Measurements from ENCODE around the gene VGLL4. TPM values are rescaled to one million over a fixed set of nuclear protein-coding genes. Genes with fewer than 3 reads are reported as not detected.
A peak's percentile ranks its signal among the peaks of the same experiment; 100 is the strongest.
"Not testable (repeated sequence)": the region's sequence is repeated elsewhere in the genome, so short reads cannot be mapped to it uniquely, and the experiment has no call there.

VGLL4 gene
- total and polyA plus RNA-seq, 2 experiments from 2014 or later: 30.9 to 46.5 TPM

DNA sequence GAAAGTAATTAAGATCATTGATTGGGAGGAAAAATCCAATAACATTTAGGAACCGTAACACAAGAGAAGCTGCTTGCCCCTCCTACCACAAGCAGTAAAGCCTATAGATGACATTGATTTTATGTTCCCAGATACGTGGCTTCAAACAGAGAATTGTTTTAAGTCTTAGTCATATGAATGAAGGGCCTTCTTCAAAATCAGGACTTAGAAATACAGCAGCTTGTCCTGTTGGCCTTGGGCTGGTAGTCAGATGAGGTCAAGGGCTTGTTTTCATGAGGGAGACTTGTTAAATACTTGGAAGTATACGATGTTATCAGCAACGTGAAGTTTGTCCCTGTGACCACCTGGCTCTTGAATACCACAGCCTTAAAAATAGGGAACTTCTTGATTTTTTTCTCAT lies 114.4 kb downstream of the VGLL4 start:
- H3K27me3 ChIP-seq (replicated peaks; ENCODE audit: insufficient read depth): no peaks in the 10 kb centered on the region
- H3K27ac ChIP-seq: peak overlapping the region; percentile 80
- H3K36me3 ChIP-seq (ENCODE audit: low read depth): no peaks in the 10 kb centered on the region
- H3K9ac ChIP-seq: no peak overlapping the region
- no peaks in the 10 kb centered on the region for H3K9me2 ChIP-seq (ENCODE audit: insufficient read depth)
- H3K9me3 ChIP-seq (ENCODE audit: low read depth): no peaks in the 10 kb centered on the region
- no peak overlapping the region for H3K4me2 ChIP-seq (ENCODE audit: unreplicated experiment)
- H3K79me2 ChIP-seq (ENCODE audit: insufficient read depth): no peaks in the 10 kb centered on the region
- TF ChIP-seq EZH2phosphoT487 (IDR thresholded peaks at IDR 0.05; ENCODE audit: insufficient read depth, low read depth): no peak
- TF ChIP-seq EZH2 (IDR thresholded peaks at IDR 0.05; ENCODE audit: insufficient read depth, poor library complexity, severe bottlenecking): no peak
- in situ Hi-C loops (cut with MboI): no loop called here
- WGBS, 2 experiments (ENCODE audit: low coverage in 1 of 2, low lambda C conversion rate in 2 of 2, missing lambda C conversion rate in 2 of 2): 94 to 95% methylated on average over 4 of the region's 4 CpGs
- H4K20me1 ChIP-seq (ENCODE audit: insufficient read depth): no peaks in the 10 kb centered on the region
- H2AFZ ChIP-seq: no peak overlapping the region
- H3K4me3 ChIP-seq: no peak overlapping the region
- peaks cover 18% of the 10 kb centered on the region for H3K4me1 ChIP-seq (ENCODE audit: insufficient read depth)
- DNase-seq: no peak
- peaks cover 21% of the 10 kb centered on the region for H3F3A ChIP-seq (ENCODE audit: insufficient read depth)

- H2AFZ ChIP-seq; H3K4me3 ChIP-seq; H3K36me3 ChIP-seq (ENCODE audit: low read depth); H3K27me3 ChIP-seq (replicated peaks; ENCODE audit: insufficient read depth); H3K4me2 ChIP-seq (ENCODE audit: unreplicated experiment); DNase-seq; H3K79me2 ChIP-seq (ENCODE audit: insufficient read depth); H3K27ac ChIP-seq; in situ Hi-C loops (cut with MboI); H3K9me2 ChIP-seq (ENCODE audit: insufficient read depth); H3K9ac ChIP-seq; H3K9me3 ChIP-seq (ENCODE audit: low read depth); H4K20me1 ChIP-seq (ENCODE audit: insufficient read depth): not testable (repeated sequence)
- H3K4me1 ChIP-seq (ENCODE audit: insufficient read depth): peaks cover 24% of the 10 kb centered on the region
- H3F3A ChIP-seq (ENCODE audit: insufficient read depth): peaks cover 17% of the 10 kb centered on the region
- WGBS, 2 experiments (ENCODE audit: low coverage in 1 of 2, low lambda C conversion rate in 2 of 2, missing lambda C conversion rate in 2 of 2): 95% methylated on average over 5 of the region's 5 CpGs
These were observed 117.6 kb downstream of the VGLL4 start for GRCh38 chr3:11526121-11526520.

DNA sequence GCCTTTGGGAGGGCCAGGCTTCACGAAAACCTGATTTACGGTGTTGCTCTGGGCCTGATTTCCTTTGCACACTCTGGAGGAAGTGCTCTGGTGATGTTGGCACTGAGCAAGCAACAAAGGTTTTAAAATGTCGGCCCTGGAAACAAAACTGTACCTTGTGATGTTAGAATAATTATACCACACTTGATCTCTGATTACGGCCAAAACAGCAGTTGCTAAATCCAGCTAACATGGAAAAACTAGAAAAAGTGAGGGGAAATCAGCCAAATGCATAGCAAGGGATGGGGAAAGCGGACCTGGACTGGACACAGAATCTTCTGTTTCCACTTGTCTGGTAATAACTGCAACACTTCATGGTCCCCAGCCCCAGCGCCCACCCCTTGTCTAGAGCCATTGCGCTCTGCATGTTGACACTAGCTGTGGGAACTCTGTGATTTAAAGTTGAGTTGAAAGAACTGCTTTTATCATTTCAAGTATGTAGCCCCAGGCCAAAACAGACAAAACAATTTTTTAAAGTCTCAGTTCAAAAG lies 120.1 kb downstream of the VGLL4 start:
- no peaks in the 10 kb centered on the region for H3K9me2 ChIP-seq (ENCODE audit: insufficient read depth)
- no peak overlapping the region for H3K4me3 ChIP-seq
- H3K4me1 ChIP-seq (ENCODE audit: insufficient read depth): peaks cover 7% of the 10 kb centered on the region
- in situ Hi-C loops (cut with MboI): no loop called here
- WGBS, 2 experiments (ENCODE audit: low coverage in 1 of 2, low lambda C conversion rate in 2 of 2, missing lambda C conversion rate in 2 of 2): 82 to 83% methylated on average over 7 of the region's 7 CpGs
- no peak overlapping the region for H3K9ac ChIP-seq
- no peaks in the 10 kb centered on the region for H3K9me3 ChIP-seq (ENCODE audit: low read depth)
- H3K27ac ChIP-seq: no peak overlapping the region
- no peaks in the 10 kb centered on the region for H3K79me2 ChIP-seq (ENCODE audit: insufficient read depth)
- no peak overlapping the region for H3K4me2 ChIP-seq (ENCODE audit: unreplicated experiment)
- H3K36me3 ChIP-seq (ENCODE audit: low read depth): no peaks in the 10 kb centered on the region
- H2AFZ ChIP-seq: no peak overlapping the region
- no peaks in the 10 kb centered on the region for H3F3A ChIP-seq (ENCODE audit: insufficient read depth)
- no peak for TF ChIP-seq EZH2phosphoT487 (IDR thresholded peaks at IDR 0.05; ENCODE audit: insufficient read depth, low read depth)
- TF ChIP-seq EZH2 (IDR thresholded peaks at IDR 0.05; ENCODE audit: insufficient read depth, poor library complexity, severe bottlenecking): no peak
- DNase-seq: no peak
- H3K27me3 ChIP-seq (replicated peaks; ENCODE audit: insufficient read depth): no peaks in the 10 kb centered on the region
- H4K20me1 ChIP-seq (ENCODE audit: insufficient read depth): no peaks in the 10 kb centered on the region

DNA sequence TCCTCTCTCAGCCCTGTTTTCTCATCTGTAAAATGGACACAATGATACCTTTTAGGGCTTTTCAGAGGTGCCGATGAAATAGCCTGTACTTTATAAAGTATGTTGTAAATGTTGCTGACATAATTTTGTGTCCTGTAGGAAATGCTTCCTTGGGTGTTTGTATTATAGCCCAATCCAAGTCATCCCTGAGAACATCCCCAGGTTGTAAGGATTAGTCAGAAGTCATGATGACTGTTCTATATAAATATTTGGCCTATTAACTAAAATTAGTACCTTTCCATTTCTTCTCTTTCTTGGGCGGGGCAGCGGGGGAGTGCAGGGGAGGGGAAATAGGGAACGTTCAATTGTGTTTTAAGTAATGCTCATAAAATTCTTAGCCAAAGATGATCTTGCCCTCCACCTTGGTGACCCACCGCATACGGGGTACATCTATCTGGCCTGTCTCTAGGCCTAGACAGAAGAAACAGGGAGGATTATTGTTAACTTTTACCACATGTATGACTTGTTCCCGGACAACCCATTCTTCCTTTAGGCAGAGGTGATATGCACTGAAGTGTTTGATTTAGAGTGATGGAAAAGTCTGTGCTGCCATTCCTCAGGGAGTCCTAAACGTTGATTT lies 120.7 kb downstream of the VGLL4 start:
- Histone ChIP-seq H4K20me1 (ENCODE audit: insufficient read depth) (no peaks in the 10 kb centered on the region), H3F3A (ENCODE audit: insufficient read depth) (no peaks in the 10 kb centered on the region), H3K79me2 (ENCODE audit: insufficient read depth) (no peaks in the 10 kb centered on the region), H3K9me2 (ENCODE audit: insufficient read depth) (no peaks in the 10 kb centered on the region), H3K4me1 (ENCODE audit: insufficient read depth) (peaks cover 7% of the 10 kb centered on the region), H3K4me2 (ENCODE audit: unreplicated experiment) (no peak overlapping the region), H3K27ac (no peak overlapping the region), H3K27me3 (replicated peaks; ENCODE audit: insufficient read depth) (no peaks in the 10 kb centered on the region), H2AFZ (no peak overlapping the region), H3K9ac (no peak overlapping the region), H3K4me3 (no peak overlapping the region), H3K9me3 (ENCODE audit: low read depth) (no peaks in the 10 kb centered on the region), H3K36me3 (ENCODE audit: low read depth) (no peaks in the 10 kb centered on the region)
- in situ Hi-C loops (cut with MboI): no loop called here
- no peak for DNase-seq
- WGBS, 2 experiments (ENCODE audit: low coverage in 1 of 2, low lambda C conversion rate in 2 of 2, missing lambda C conversion rate in 2 of 2): 78 to 85% methylated on average over 7 to 8 of the region's 8 CpGs
- no peak for TF ChIP-seq EZH2 (IDR thresholded peaks at IDR 0.05; ENCODE audit: insufficient read depth, poor library complexity, severe bottlenecking)
- TF ChIP-seq EZH2phosphoT487 (IDR thresholded peaks at IDR 0.05; ENCODE audit: insufficient read depth, low read depth): no peak

GRCh38 chr3:11522398-11522715 lies 121.4 kb downstream of the VGLL4 start:
- H3K9ac ChIP-seq: no peak overlapping the region
- H3F3A ChIP-seq (ENCODE audit: insufficient read depth): no peaks in the 10 kb centered on the region
- WGBS, 2 experiments (ENCODE audit: low coverage in 1 of 2, low lambda C conversion rate in 2 of 2, missing lambda C conversion rate in 2 of 2): 92 to 96% methylated on average over 5 of the region's 5 CpGs
- H4K20me1 ChIP-seq (ENCODE audit: insufficient read depth): no peaks in the 10 kb centered on the region
- no peaks in the 10 kb centered on the region for H3K9me2 ChIP-seq (ENCODE audit: insufficient read depth)
- H3K27ac ChIP-seq: no peak overlapping the region
- TF ChIP-seq EZH2 (IDR thresholded peaks at IDR 0.05; ENCODE audit: insufficient read depth, poor library complexity, severe bottlenecking) (no peak), EZH2phosphoT487 (IDR thresholded peaks at IDR 0.05; ENCODE audit: insufficient read depth, low read depth) (no peak)
- no peak overlapping the region for H2AFZ ChIP-seq
- H3K79me2 ChIP-seq (ENCODE audit: insufficient read depth): no peaks in the 10 kb centered on the region
- H3K4me3 ChIP-seq: no peak overlapping the region
- no peaks in the 10 kb centered on the region for H3K9me3 ChIP-seq (ENCODE audit: low read depth)
- no peak for DNase-seq
- no peak overlapping the region for H3K4me2 ChIP-seq (ENCODE audit: unreplicated experiment)
- H3K4me1 ChIP-seq (ENCODE audit: insufficient read depth): peaks cover 7% of the 10 kb centered on the region
- in situ Hi-C loops (cut with MboI): no loop called here
- no peaks in the 10 kb centered on the region for H3K27me3 ChIP-seq (replicated peaks; ENCODE audit: insufficient read depth)
- no peaks in the 10 kb centered on the region for H3K36me3 ChIP-seq (ENCODE audit: low read depth)

All from GM23248 (cell line).